IMR-90 (cell line): Measurements from ENCODE around the gene RBFA. TPM values are rescaled to one million over a fixed set of nuclear protein-coding genes. Genes with fewer than 3 reads are reported as not detected.

Source experiments
- ATAC-seq: fragments of 200-7000 bp; cut with Tn5 transposase; 2 replicates; pipeline ENCODE4 v1.9.1; 2020; ENCODE audit warnings: low read depth, mild to moderate bottlenecking, moderate library complexity
- BruUV-seq: library from RNA; stranded (reverse); fragments of 400-500 nt; replicated peaks from 2 replicates; lab custom pipeline; 2021; lab: Mats Ljungman, UMichigan
- CTCF ChIA-PET: fragments of 300-600 bp; formaldehyde crosslinking; extraction: SDS; loops from one replicate; lab custom pipeline; 2021; ENCODE audit warnings: antibody characterized with exemption; lab: Yijun Ruan, JAX
- POLR2A ChIA-PET: fragments of 300-600 bp; sonication (Branson Sonifier 250); formaldehyde crosslinking; loops from one replicate; lab custom pipeline; 2022; ENCODE audit warnings: antibody characterized with exemption; ENCODE audit not compliant: unreplicated experiment; lab: Charles Lee
- DNase-seq: peaks from one replicate; pipeline ENCODE4 v3.0.0; 2013
- H2AFZ ChIP-seq: replicated peaks from 2 replicates; pipeline ENCODE3; 2013; ENCODE audit warnings: low read length, mild to moderate bottlenecking; ENCODE audit not compliant: poor library complexity
- H2AK5ac ChIP-seq: 2 replicates; pipeline ENCODE4 v1.6.1; 2013; ENCODE audit warnings: low read depth, low read length, inconsistent platforms
- H2AK9ac ChIP-seq: replicated peaks from 2 replicates; pipeline ENCODE3; 2013; ENCODE audit warnings: mild to moderate bottlenecking, low read depth, low read length, moderate library complexity; ENCODE audit not compliant: poor library complexity
- H2BK120ac ChIP-seq: 2 replicates; pipeline ENCODE4 v1.6.1; 2013; ENCODE audit warnings: low read depth, low read length, inconsistent platforms
- H2BK15ac ChIP-seq: 3 replicates; pipeline ENCODE4 v1.6.1; 2013; ENCODE audit warnings: low read depth, low read length, inconsistent platforms
- H2BK20ac ChIP-seq: 2 replicates; pipeline ENCODE4 v1.6.1; 2013; ENCODE audit warnings: low read depth, mild to moderate bottlenecking, inconsistent platforms, low read length, moderate library complexity
- H2BK5ac ChIP-seq: 2 replicates; pipeline ENCODE4 v1.6.1; 2013; ENCODE audit warnings: mild to moderate bottlenecking, low read depth, low read length, inconsistent platforms; ENCODE audit not compliant: poor library complexity, severe bottlenecking
- H3K14ac ChIP-seq: replicated peaks from 2 replicates; pipeline ENCODE4 v1.6.1; 2013; ENCODE audit warnings: low read depth, low read length, inconsistent platforms
- H3K18ac ChIP-seq: 2 replicates; pipeline ENCODE4 v1.6.1; 2013; ENCODE audit warnings: low read depth, low read length, control low read depth
- H3K23ac ChIP-seq: 2 replicates; pipeline ENCODE4 v1.6.1; 2013; ENCODE audit warnings: low read depth, low read length, inconsistent platforms
- H3K27ac ChIP-seq: 2 replicates; pipeline ENCODE4 v1.5.1; 2013; ENCODE audit warnings: mild to moderate bottlenecking, control low read depth, low read length; ENCODE audit not compliant: insufficient read depth
- H3K27me3 ChIP-seq: 2 replicates; pipeline ENCODE4 v1.6.1; 2013; ENCODE audit warnings: low read length; ENCODE audit not compliant: control insufficient read depth, insufficient read depth
- H3K36me3 ChIP-seq: 2 replicates; pipeline ENCODE4 v1.6.1; 2013; ENCODE audit warnings: low read length, mixed read lengths; ENCODE audit not compliant: control insufficient read depth, insufficient read depth
- H3K4ac ChIP-seq: 2 replicates; pipeline ENCODE4 v1.6.1; 2013; ENCODE audit warnings: low read depth, low read length, inconsistent platforms
- H3K4me1 ChIP-seq: 2 replicates; pipeline ENCODE4 v1.6.1; 2013; ENCODE audit warnings: low read length, mixed read lengths; ENCODE audit not compliant: control insufficient read depth, insufficient read depth
- H3K4me2 ChIP-seq: 2 replicates; pipeline ENCODE4 v1.6.1; 2013; ENCODE audit warnings: low read depth, mild to moderate bottlenecking, control low read depth, low read length, moderate library complexity
- H3K4me3 ChIP-seq: 2 replicates; pipeline ENCODE4 v1.5.1; 2013; ENCODE audit warnings: low read depth, mild to moderate bottlenecking, control low read depth, low read length, moderate library complexity; ENCODE audit not compliant: insufficient read depth
- H3K56ac ChIP-seq: 2 replicates; pipeline ENCODE4 v1.6.1; 2013; ENCODE audit warnings: low read length, inconsistent platforms; ENCODE audit not compliant: insufficient read depth; ENCODE audit errors: extremely low read depth
- H3K79me1 ChIP-seq, 2 experiments: 2 replicates each; pipeline ENCODE4 v1.6.1; 2013; ENCODE audit warnings: low read length in 2 of 2, inconsistent platforms in 1 of 2, low read depth in 1 of 2
- H3K9ac ChIP-seq: 2 replicates; pipeline ENCODE4 v1.6.1; 2013; ENCODE audit warnings: low read depth, low read length, control low read depth
- H3K9me1 ChIP-seq: 2 replicates; pipeline ENCODE4 v1.6.1; 2013; ENCODE audit warnings: low read length, inconsistent platforms; ENCODE audit not compliant: insufficient read depth
- H3K9me3 ChIP-seq: 2 replicates; pipeline ENCODE4 v1.6.1; 2013; ENCODE audit warnings: low read length; ENCODE audit not compliant: control insufficient read depth, insufficient read depth
- H4K20me1 ChIP-seq: 2 replicates; pipeline ENCODE4 v1.6.1; 2013; ENCODE audit warnings: low read length, inconsistent platforms; ENCODE audit not compliant: insufficient read depth
- H4K5ac ChIP-seq: 2 replicates; pipeline ENCODE4 v1.6.1; 2013; ENCODE audit warnings: mild to moderate bottlenecking, low read depth, low read length, control low read depth
- H4K8ac ChIP-seq, 2 experiments: 2 replicates each; pipeline ENCODE4 v1.6.1; 2013; ENCODE audit warnings: low read depth in 2 of 2, low read length in 2 of 2, control low read depth in 1 of 2, inconsistent platforms in 1 of 2
- H4K91ac ChIP-seq: 2 replicates; pipeline ENCODE4 v1.6.1; 2013; ENCODE audit warnings: low read depth, low read length, inconsistent platforms; ENCODE audit not compliant: insufficient read depth
- FOS ChIP-seq: fragments of 150-350 bp; IDR thresholded peaks from 2 replicates; pipeline ENCODE4 v1.6.1; 2016; ENCODE audit warnings: low read depth, low read length
- MAFK ChIP-seq: IDR thresholded peaks from 2 replicates; pipeline ENCODE4 v1.6.1; 2012; ENCODE audit warnings: low read depth, low read length, improper control_type of control experiment
- MAZ ChIP-seq: IDR thresholded peaks from 2 replicates; pipeline ENCODE4 v1.6.1; 2012; ENCODE audit warnings: low read depth, mild to moderate bottlenecking, low read length, improper control_type of control experiment, moderate library complexity, borderline replicate concordance
- MXI1 ChIP-seq: IDR thresholded peaks from 2 replicates; pipeline ENCODE4 v1.6.1; 2012; ENCODE audit warnings: low read depth, mild to moderate bottlenecking, low read length, moderate library complexity, borderline replicate concordance
- NFE2L2 ChIP-seq: fragments of 150-350 bp; IDR thresholded peaks from 2 replicates; pipeline ENCODE4 v1.6.1; 2016; ENCODE audit warnings: low read depth, mild to moderate bottlenecking, low read length
- POLR2A ChIP-seq: IDR thresholded peaks from 2 replicates; pipeline ENCODE4 v1.6.1; 2012; ENCODE audit warnings: mild to moderate bottlenecking, low read depth, low read length
- RFX5 ChIP-seq: IDR thresholded peaks from 2 replicates; pipeline ENCODE4 v1.8.0; 2012; ENCODE audit warnings: low read depth, mild to moderate bottlenecking, low read length, moderate library complexity
- SMC3 ChIP-seq: fragments of 150-350 bp; IDR thresholded peaks from 2 replicates; pipeline ENCODE4 v1.6.1; 2016; ENCODE audit warnings: low read depth, mild to moderate bottlenecking, antibody characterized with exemption, low read length, moderate library complexity
- WGBS, 2 experiments: methylation state at CpG; one replicate each; pipeline versions ENCODE4 v1.1.5 to v1.1.7; 2013; ENCODE audit warnings: missing lambda C conversion rate in 2 of 2; ENCODE audit not compliant: insufficient read length in 1 of 2; ENCODE audit errors: extremely low coverage in 2 of 2; 5-methylcytosine and 5-hydroxymethylcytosine counted together
- dilution Hi-C: fragments of 300-500 bp; cut with HindIII; formaldehyde crosslinking; loops from one replicate; pipeline ENCODE4 v1.14.3; 2018; ENCODE audit warnings: low sequenced_read_pairs; ENCODE audit not compliant: unreplicated experiment
- in situ Hi-C: fragments of 300-500 bp; cut with MboI; formaldehyde crosslinking; loops from 3 replicates; pipeline ENCODE4 v1.14.3; 2019; ENCODE audit warnings: low sequenced_read_pairs, inconsistent platforms, mixed read lengths
- intact Hi-C: fragments of 100-400 bp; cut with micrococcal nuclease; formaldehyde crosslinking; loops from 2 replicates; pipeline ENCODE4 v1.10.0; 2022
- polyA plus RNA-seq, 3 experiments: library from polyadenylated mRNA; depleted of rRNA; stranded (reverse); fragments of >200 nt; gene quantifications; 2 replicates each; pipeline ENCODE4 v1.2.3, GENCODE V29; 2012; ENCODE audit warnings: low replicate concordance in 1 of 3
- total RNA-seq: library from RNA; depleted of rRNA; stranded (reverse); fragments of >200 nt; gene quantifications from 2 replicates; pipeline ENCODE4 v1.2.3, GENCODE V29; 2012
- TF ChIP-seq, protein P1 (sequence below): conservative IDR thresholded peaks from 2 replicates; pipeline ENCODE4 v1.5.1; 2012; ENCODE audit warnings: mild to moderate bottlenecking, low read depth, low read length, improper control_type of control experiment
- TF ChIP-seq, protein P2 (sequence below): fragments of 150-350 bp; IDR thresholded peaks from 2 replicates; pipeline ENCODE4 v1.6.1; 2017; ENCODE audit warnings: mild to moderate bottlenecking, antibody characterized with exemption, low read length, low read depth

The RBFA gene
- total and polyA plus RNA-seq, 2 of the 4 experiments (the other 2 are of a cell fraction) = 21.0 to 38.0 TPM

DNA sequence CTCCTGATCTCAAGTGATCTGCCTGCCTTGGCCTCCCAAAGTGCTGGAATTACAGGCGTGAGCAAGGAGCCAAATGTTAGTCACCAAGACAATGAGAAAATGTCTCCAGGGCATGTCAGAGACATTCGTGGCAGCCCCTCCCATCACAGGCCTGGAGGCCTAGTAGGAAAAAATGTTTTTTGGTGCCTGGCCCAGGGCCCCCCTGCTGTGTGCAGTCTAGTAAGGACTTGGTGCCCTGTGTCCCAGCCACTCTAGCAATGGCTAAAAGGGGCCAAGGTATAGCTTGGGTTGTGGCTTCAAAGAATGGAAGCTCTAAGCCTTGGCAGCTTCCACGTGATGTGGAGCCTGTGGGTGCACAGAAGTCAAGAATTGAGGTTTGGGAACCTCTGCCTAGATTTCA lies 33.4 kb upstream of the RBFA start:
- no peak overlapping the region for H2BK15ac ChIP-seq
- no peak overlapping the region for H2BK5ac ChIP-seq
- peaks cover 7% of the 10 kb centered on the region; the same call in 1 of the 2 replicates for H3K9me3 ChIP-seq
- H4K8ac ChIP-seq = no peak overlapping the region
- H2AFZ ChIP-seq = no peak overlapping the region
- H3K4me1 ChIP-seq = no peaks in the 10 kb centered on the region
- ChIA-PET POLR2A (no interaction called here), CTCF (no interaction called here)
- H3K9me1 ChIP-seq = no peaks in the 10 kb centered on the region
- dilution Hi-C loops (no loop called here), intact Hi-C loops (no loop called here), in situ Hi-C loops (no loop called here)
- H2BK120ac ChIP-seq = no peak overlapping the region
- no peak overlapping the region for H2AK9ac ChIP-seq
- no peak overlapping the region for H3K18ac ChIP-seq
- H3K4me3 ChIP-seq = no peak overlapping the region
- H3K79me1 ChIP-seq = no peaks in the 10 kb centered on the region
- no peak overlapping the region for H3K4me2 ChIP-seq
- H3K56ac ChIP-seq = no peak overlapping the region
- no CpG with 5 or more reads among the region's 3 CpGs for WGBS, 2 experiments
- H3K14ac ChIP-seq = no peak overlapping the region
- no peak overlapping the region for H4K91ac ChIP-seq
- H3K23ac ChIP-seq = no peak overlapping the region
- H4K5ac ChIP-seq = no peak overlapping the region
- H4K20me1 ChIP-seq = no peaks in the 10 kb centered on the region
- DNase-seq (no peak), ATAC-seq (no peak)
- no peak overlapping the region for H3K9ac ChIP-seq
- no peak for TF ChIP-seq FOS
- no peak for TF ChIP-seq RFX5
- TF ChIP-seq, protein P1, sequence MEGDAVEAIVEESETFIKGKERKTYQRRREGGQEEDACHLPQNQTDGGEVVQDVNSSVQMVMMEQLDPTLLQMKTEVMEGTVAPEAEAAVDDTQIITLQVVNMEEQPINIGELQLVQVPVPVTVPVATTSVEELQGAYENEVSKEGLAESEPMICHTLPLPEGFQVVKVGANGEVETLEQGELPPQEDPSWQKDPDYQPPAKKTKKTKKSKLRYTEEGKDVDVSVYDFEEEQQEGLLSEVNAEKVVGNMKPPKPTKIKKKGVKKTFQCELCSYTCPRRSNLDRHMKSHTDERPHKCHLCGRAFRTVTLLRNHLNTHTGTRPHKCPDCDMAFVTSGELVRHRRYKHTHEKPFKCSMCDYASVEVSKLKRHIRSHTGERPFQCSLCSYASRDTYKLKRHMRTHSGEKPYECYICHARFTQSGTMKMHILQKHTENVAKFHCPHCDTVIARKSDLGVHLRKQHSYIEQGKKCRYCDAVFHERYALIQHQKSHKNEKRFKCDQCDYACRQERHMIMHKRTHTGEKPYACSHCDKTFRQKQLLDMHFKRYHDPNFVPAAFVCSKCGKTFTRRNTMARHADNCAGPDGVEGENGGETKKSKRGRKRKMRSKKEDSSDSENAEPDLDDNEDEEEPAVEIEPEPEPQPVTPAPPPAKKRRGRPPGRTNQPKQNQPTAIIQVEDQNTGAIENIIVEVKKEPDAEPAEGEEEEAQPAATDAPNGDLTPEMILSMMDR = no peak
- no peak for TF ChIP-seq MAFK
- no peak for TF ChIP-seq POLR2A
- TF ChIP-seq NFE2L2 = no peak
- no peak for TF ChIP-seq MAZ
- TF ChIP-seq MXI1 = no peak
- no peak for TF ChIP-seq SMC3
- TF ChIP-seq, protein P2, sequence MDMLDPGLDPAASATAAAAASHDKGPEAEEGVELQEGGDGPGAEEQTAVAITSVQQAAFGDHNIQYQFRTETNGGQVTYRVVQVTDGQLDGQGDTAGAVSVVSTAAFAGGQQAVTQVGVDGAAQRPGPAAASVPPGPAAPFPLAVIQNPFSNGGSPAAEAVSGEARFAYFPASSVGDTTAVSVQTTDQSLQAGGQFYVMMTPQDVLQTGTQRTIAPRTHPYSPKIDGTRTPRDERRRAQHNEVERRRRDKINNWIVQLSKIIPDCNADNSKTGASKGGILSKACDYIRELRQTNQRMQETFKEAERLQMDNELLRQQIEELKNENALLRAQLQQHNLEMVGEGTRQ = no peak
- no peak overlapping the region for H2BK20ac ChIP-seq
- H2AK5ac ChIP-seq = no peak overlapping the region
- BruUV-seq = no TSS peak
- H3K27me3 ChIP-seq = no peaks in the 10 kb centered on the region
- no peaks in the 10 kb centered on the region for H3K36me3 ChIP-seq
- H3K4ac ChIP-seq = no peak overlapping the region
- H3K27ac ChIP-seq = no peak overlapping the region
